Brain pericyte (primary cell): Measurements from ENCODE around the gene VTA1.
"Not testable (repeated sequence)": the region's sequence is repeated elsewhere in the genome, so short reads cannot be mapped to it uniquely, and the experiment has no call there.

Experiments used
- DNase-seq: peaks from one replicate; pipeline ENCODE4 v3.0.0-alpha.2; 2012; ENCODE audit warnings: low read depth, low spot score

VTA1 gene

GRCh38 chr6:142225115-142225514, 78.1 kb downstream of the VTA1 start:
- no peak for DNase-seq

GRCh38 chr6:142225552-142225951, 78.5 kb downstream of the VTA1 start:
- DNase-seq: no peak

GRCh38 chr6:142226731-142227130, 79.7 kb downstream of the VTA1 start:
- no peak for DNase-seq

- DNase-seq: not testable (repeated sequence)
Measured at GRCh38 chr6:142229518-142230270, 82.6 kb downstream of the VTA1 start.

- DNase-seq: peak; percentile 25
Measured at GRCh38 chr6:142232206-142233044, 85.4 kb downstream of the VTA1 start.

- DNase-seq: no peak
Measured at GRCh38 chr6:142233945-142234682, 87.1 kb downstream of the VTA1 start.

GRCh38 chr6:142235272-142235671, 88.2 kb downstream of the VTA1 start:
- DNase-seq: no peak

GRCh38 chr6:142235791-142236190, 88.7 kb downstream of the VTA1 start:
- DNase-seq: no peak

- no peak for DNase-seq
Measured at GRCh38 chr6:142236691-142237090, 89.6 kb downstream of the VTA1 start.

- DNase-seq: no peak
Measured at GRCh38 chr6:142238881-142239280, 91.8 kb downstream of the VTA1 start.

GRCh38 chr6:142240179-142240578, 93.1 kb downstream of the VTA1 start:
- no peak for DNase-seq

- DNase-seq: no peak
Measured at GRCh38 chr6:142241061-142241460, 94.0 kb downstream of the VTA1 start.

GRCh38 chr6:142242269-142242668, 95.2 kb downstream of the VTA1 start:
- no peak for DNase-seq

- DNase-seq: no peak
Measured at GRCh38 chr6:142246960-142247359, 99.9 kb downstream of the VTA1 start.

GRCh38 chr6:142249266-142249665, 102.2 kb downstream of the VTA1 start:
- no peak for DNase-seq

GRCh38 chr6:142251930-142252445, 104.9 kb downstream of the VTA1 start:
- no peak for DNase-seq

- DNase-seq: no peak
Measured at GRCh38 chr6:142254513-142254912, 107.5 kb downstream of the VTA1 start.

GRCh38 chr6:142255785-142256184, 108.7 kb downstream of the VTA1 start:
- no peak for DNase-seq

- no peak for DNase-seq
Measured at GRCh38 chr6:142258305-142258704, 111.2 kb downstream of the VTA1 start.

GRCh38 chr6:142258757-142259156, 111.7 kb downstream of the VTA1 start:
- no peak for DNase-seq

GRCh38 chr6:142260748-142261147, 113.7 kb downstream of the VTA1 start:
- DNase-seq: no peak

- no peak for DNase-seq
Measured at GRCh38 chr6:142262231-142262630, 115.2 kb downstream of the VTA1 start.
